ENCODE results near the gene TRPM3.

Gene TRPM3

GRCh38 chr9:71048280-71048679, 73.1 kb downstream of the TRPM3 start:
- no peak overlapping the region for H3K27ac ChIP-seq
- no peaks in the 10 kb centered on the region for H3K36me3 ChIP-seq (ENCODE audit: control insufficient read depth, insufficient read depth, low read length)
- no peak overlapping the region for H3K9ac ChIP-seq
- H3K27me3 ChIP-seq (ENCODE audit: control insufficient read depth, insufficient read depth, low read length): peaks cover 4% of the 10 kb centered on the region
- H3K4me1 ChIP-seq: no peaks in the 10 kb centered on the region
- no peak overlapping the region for H3K4me2 ChIP-seq (ENCODE audit: low read length)
- no peak overlapping the region for H2AFZ ChIP-seq
- no peaks in the 10 kb centered on the region for H3K79me2 ChIP-seq
- H3K4me3 ChIP-seq (ENCODE audit: low read depth, low read length): no peak overlapping the region
- no peak for TF ChIP-seq CTCF (IDR thresholded peaks at IDR 0.05)
- H3K9me3 ChIP-seq (ENCODE audit: control insufficient read depth, low read length): no peaks in the 10 kb centered on the region

- no peak overlapping the region for H3K9ac ChIP-seq
- no peak overlapping the region for H3K27ac ChIP-seq
- H3K4me1 ChIP-seq: no peaks in the 10 kb centered on the region
- TF ChIP-seq CTCF (IDR thresholded peaks at IDR 0.05): no peak
- H3K36me3 ChIP-seq (ENCODE audit: control insufficient read depth, insufficient read depth, low read length): no peaks in the 10 kb centered on the region
- no peak overlapping the region for H2AFZ ChIP-seq
- no peak overlapping the region for H3K4me3 ChIP-seq (ENCODE audit: low read depth, low read length)
- no peaks in the 10 kb centered on the region for H3K27me3 ChIP-seq (ENCODE audit: control insufficient read depth, insufficient read depth, low read length)
- H3K9me3 ChIP-seq (ENCODE audit: control insufficient read depth, low read length): no peaks in the 10 kb centered on the region
- H3K79me2 ChIP-seq: no peaks in the 10 kb centered on the region
- no peak overlapping the region for H3K4me2 ChIP-seq (ENCODE audit: low read length)
Observed at GRCh38 chr9:71042448-71042990, 78.9 kb downstream of the TRPM3 start.

GRCh38 chr9:71037521-71037920, 83.9 kb downstream of the TRPM3 start:
- Histone ChIP-seq H3K4me1 (no peaks in the 10 kb centered on the region), H3K27ac (no peak overlapping the region), H3K9me3 (ENCODE audit: control insufficient read depth, low read length) (no peaks in the 10 kb centered on the region), H3K9ac (no peak overlapping the region), H3K27me3 (ENCODE audit: control insufficient read depth, insufficient read depth, low read length) (no peaks in the 10 kb centered on the region), H2AFZ (no peak overlapping the region), H3K4me2 (ENCODE audit: low read length) (no peak overlapping the region), H3K79me2 (no peaks in the 10 kb centered on the region), H3K36me3 (ENCODE audit: control insufficient read depth, insufficient read depth, low read length) (no peaks in the 10 kb centered on the region), H3K4me3 (ENCODE audit: low read depth, low read length) (no peak overlapping the region)
- TF ChIP-seq CTCF (IDR thresholded peaks at IDR 0.05): no peak

GRCh38 chr9:71036501-71036900, 84.9 kb downstream of the TRPM3 start:
- H3K27me3 ChIP-seq (ENCODE audit: control insufficient read depth, insufficient read depth, low read length): no peaks in the 10 kb centered on the region
- no peak for TF ChIP-seq CTCF (IDR thresholded peaks at IDR 0.05)
- no peak overlapping the region for H3K4me2 ChIP-seq (ENCODE audit: low read length)
- H3K9ac ChIP-seq: no peak overlapping the region
- no peaks in the 10 kb centered on the region for H3K79me2 ChIP-seq
- no peaks in the 10 kb centered on the region for H3K36me3 ChIP-seq (ENCODE audit: control insufficient read depth, insufficient read depth, low read length)
- H3K9me3 ChIP-seq (ENCODE audit: control insufficient read depth, low read length): no peaks in the 10 kb centered on the region
- H3K27ac ChIP-seq: no peak overlapping the region
- no peak overlapping the region for H2AFZ ChIP-seq
- H3K4me3 ChIP-seq (ENCODE audit: low read depth, low read length): no peak overlapping the region
- no peaks in the 10 kb centered on the region for H3K4me1 ChIP-seq

GRCh38 chr9:71032779-71033178, 88.6 kb downstream of the TRPM3 start:
- Histone ChIP-seq H2AFZ (no peak overlapping the region), H3K9me3 (ENCODE audit: control insufficient read depth, low read length) (no peaks in the 10 kb centered on the region), H3K9ac (no peak overlapping the region), H3K79me2 (no peaks in the 10 kb centered on the region), H3K4me1 (no peaks in the 10 kb centered on the region), H3K27ac (no peak overlapping the region), H3K27me3 (ENCODE audit: control insufficient read depth, insufficient read depth, low read length) (no peaks in the 10 kb centered on the region), H3K4me3 (ENCODE audit: low read depth, low read length) (no peak overlapping the region), H3K4me2 (ENCODE audit: low read length) (no peak overlapping the region), H3K36me3 (ENCODE audit: control insufficient read depth, insufficient read depth, low read length) (no peaks in the 10 kb centered on the region)
- TF ChIP-seq CTCF (IDR thresholded peaks at IDR 0.05): no peak
